Germinal center (tissue), 1 donor: ENCODE data around the gene GABBR2.
"Not testable (repeated sequence)": the region's sequence is repeated elsewhere in the genome, so short reads cannot be mapped to it uniquely, and the experiment has no call there.

Experiments
- DNase-seq: peaks from one replicate; pipeline ENCODE4 v3.0.0; 2012; ENCODE audit warnings: mixed read lengths, low spot score

Gene GABBR2

DNA sequence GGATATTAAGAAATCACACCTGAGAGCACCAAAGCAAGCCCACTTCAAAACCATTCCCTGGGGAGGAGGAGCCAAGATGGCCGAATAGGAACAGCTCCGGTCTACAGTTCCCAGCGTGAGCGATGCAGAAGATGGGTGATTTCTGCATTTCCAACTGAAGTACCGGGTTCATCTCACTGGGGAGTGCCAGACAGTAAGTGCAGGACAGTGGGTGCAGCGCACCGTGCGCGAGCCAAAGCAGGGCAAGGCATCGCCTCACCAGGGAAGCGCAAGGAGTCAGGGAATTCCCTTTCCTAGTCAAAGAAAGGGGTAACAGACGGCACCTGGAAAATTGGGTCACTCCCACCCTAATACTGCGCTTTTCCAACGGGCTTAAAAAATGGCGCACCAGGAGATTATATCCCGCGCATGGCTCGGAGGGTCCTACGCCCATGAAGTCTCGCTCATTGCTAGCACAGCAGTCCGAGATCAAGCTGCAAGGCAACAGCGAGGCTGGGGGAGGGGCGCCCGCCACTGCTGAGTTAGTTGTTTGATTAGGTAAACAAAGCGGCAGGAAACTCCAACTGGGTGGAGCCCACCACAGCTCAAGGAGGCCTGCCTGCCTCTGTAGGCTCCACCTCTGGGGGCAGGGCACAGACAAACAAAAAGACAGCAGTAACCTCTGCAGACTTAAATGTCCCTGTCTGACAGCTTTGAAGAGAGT is 200.4 kb downstream of the GABBR2 start:
- DNase-seq, result not testable (repeated sequence)

DNA sequence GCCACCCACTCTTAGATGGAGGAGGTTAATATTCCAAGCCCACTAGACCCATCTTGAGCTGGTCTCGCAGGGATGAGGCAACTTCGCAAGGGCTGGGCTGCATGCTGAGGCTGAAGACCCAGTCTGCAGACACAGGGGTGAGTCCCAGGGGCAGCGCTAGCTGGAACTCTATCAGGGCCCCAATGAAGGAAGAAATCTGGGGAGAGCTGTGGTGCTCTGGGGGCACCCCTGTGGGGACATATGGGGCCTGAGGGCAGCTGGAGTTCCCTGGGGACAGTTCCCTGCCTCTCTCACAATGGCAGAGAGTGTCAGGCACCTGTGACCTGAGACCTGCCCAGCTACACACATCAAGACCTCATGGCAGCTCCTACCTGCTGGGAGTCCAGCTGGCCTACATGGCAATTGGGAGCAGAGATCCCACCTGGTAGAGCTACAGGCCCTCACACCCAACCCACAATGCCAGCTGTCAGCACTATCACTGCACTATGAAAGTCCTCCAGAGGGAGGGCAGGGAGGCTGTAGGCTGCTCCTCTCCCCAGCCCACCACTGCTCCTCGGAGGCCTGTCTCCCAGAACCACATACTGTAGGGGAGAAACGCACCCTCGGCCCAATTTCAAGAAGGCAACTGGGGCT is 202.2 kb downstream of the GABBR2 start:
- no peak for DNase-seq

DNA sequence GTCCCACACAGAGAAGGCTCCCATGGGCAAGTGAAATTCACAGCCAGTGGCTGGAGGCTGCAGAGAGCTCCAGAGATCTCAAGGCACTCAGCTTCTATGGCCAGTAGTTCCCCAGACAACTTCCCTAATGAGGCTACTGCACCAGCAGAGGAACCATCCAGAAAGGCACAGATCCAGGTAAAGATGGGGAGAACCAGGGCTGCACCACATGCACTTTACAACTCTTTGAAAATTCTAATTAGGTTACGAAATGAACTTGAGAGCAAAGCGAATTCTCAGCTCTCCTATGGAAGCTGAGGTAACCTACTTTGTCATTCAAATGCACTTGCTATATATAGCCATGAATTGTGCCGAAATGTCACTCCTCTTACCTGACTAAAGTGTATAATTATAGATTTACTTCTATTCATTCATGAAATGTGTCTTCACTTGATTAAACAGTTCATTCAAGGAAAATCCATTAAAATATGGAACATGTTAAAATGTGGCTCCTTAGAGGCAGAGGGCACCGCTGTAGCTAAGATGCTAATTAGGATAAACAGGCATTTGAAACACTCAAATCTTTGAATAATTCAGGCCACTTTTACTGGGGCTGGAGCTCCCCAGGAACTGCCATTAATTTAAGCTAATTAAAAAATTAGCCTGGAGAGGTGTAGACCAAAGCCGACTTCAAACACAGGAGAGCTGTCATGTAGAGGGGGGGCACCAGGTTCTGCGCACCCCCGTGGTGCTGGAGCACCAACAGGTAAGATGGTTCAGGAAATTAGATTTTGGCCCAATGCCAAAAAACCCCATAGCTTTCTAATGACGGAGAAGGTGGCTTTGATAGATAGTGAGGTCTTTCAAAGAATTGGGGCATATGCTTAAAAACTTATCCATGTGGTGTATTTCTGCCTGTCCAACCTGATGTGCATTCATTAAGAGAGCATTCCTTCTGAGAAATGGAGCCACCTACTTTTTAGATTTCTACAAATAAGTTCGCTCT is 204.1 kb downstream of the GABBR2 start:
- peak; percentile 19 for DNase-seq

DNA sequence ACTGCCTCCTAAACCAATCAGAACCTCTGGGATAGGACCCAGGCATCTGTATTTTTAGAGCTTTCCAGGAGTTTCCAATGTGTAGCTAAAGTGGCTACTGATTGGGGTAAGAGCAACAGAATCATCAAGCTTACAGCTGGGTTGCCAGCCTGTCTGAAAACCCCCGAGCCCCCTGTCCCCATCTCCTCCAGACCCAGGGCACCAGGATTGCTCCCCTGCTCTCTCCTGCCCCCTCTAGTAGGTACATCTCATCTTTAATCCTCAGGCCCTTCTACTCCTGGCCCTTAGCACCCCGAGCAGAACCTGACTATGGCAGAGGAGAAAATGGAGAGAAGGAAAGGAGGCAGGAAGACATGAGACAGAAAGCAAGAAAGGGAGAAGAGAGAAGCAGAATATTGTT is 204.9 kb downstream of the GABBR2 start:
- no peak for DNase-seq

DNA sequence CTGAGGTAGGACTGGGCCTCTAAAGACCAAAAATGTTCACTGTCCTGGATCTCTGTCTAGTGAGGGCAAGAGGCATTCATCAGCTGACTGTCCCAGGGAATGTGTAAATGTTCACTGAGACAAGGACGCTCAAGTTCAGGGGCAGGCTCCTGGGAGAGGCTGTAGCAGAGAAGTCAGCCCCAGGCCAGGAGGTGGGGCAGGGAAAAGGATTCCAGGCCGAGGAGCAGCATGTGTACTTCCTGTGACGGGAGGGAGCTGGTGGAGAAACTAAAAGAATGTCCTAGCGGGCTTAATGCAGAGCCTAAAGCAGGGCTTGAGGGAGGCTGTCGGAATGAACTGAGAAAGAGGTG is 205.8 kb downstream of the GABBR2 start:
- DNase-seq, result no peak

DNA sequence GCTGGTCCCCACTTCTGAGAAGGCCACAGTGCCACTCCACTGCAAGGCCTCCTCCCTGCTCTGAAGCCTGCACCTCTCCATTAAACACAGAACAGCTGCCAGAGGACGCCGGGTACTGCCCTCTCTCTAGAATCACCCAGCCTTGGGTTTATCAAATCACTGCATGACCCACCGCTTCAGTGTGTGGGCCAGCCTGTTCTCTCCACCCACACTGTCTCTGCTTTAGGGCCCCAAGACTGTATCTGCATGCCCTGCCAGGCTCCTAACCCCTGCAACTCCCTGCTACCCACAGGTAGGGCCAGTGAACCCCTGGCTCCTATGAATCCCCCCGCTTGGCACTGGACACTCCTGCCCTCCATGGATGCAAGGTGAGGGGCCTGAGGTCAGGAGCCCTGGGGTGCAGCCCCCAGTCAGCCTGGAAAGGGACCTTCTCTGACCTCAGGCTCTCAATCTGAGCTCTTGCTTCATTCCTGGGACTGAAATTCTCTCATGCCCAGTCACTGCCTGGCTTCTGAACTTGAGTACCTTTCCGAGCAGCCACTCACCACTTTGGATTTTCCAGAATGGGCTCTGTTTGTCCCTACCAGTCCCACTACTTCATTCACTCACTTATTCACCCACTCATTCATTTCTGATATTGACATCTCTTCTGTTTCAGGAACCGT is 206.3 kb downstream of the GABBR2 start:
- no peak for DNase-seq

DNA sequence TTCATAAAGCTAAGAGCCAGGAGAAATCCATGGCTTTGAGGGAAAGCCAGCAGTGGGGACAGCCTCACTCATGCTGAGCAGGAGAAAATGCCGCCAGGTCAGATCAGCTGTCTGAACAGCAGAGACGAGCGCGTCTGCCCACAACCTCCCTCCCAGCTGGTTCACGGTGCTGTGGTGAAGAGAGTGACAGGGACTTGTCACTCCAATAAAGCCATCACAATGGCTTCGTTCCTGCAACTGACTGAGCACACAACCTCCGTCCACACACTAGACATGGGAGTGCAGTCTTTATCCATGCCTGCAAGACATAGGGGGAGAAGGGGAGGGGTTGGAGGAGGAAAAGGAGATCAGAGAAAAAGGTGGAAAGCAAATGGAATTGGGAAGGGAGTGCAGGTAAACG is 206.9 kb downstream of the GABBR2 start:
- no peak for DNase-seq

DNA sequence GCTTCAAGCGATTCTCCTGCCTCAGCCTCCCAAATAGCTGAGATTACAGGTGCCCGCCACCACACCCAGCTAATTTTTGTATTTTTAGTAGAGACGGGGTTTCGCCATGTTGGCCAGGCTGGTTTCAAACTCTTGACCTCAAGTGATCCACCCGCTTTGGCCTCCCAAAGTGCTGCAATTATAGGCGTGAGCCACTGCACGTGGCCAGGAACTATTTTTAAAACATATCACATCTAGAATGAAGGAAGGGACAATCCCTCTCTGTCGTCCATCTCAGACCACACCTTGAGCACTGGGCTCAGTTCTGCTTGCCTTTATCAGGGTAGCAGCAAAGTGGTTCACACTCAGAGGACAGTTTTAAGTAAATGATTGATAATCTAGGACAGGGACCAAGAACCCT is 207.5 kb downstream of the GABBR2 start:
- not testable (repeated sequence) for DNase-seq

DNA sequence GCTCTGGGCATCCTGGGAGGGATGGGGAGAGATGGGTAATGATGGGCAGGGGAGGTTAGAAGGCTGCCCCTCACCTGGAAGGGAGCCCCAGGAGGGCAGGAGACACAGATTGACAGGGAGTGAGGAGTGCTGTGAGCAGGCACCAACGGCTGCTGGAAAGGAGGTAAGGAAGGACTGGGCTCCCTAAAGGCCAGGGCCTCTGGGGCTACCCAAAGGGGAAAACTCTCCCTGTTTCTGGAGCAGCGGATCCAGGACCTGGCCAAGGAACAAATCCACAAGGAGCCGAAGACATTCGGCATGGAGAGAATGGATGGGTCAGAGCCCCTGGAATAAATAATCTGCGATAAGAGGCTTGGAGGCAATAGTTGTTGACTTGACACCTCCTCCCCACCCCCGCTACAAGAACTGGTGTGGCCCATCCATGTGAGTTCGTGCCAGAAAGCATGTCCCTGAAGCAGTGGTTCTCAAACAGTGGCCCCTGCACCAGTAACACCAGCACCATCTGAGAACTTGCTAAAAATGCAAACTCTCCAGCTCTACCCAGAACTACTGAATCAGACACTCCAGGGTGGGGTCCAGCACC is 208.3 kb downstream of the GABBR2 start:
- no peak for DNase-seq

DNA sequence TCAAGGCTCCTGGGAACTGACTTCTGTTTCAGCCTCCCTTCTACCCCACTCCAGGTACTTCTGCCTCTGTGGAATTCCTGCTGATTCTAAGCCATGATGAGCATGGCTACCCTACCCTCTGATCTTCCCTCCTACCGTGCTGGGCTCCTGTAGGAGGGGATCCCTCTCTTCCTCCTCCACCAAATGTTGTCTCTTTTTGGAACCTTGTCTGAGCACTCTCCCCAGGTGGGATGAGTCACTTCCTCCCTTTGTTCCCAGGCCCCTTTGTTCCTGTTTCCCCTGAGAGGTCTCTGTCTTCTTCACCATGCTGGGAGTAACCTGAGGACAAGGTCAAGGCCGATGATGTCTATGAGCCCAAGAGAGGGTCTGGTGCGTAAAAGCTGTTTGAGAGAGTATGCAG is 213.2 kb downstream of the GABBR2 start:
- no peak for DNase-seq

DNA sequence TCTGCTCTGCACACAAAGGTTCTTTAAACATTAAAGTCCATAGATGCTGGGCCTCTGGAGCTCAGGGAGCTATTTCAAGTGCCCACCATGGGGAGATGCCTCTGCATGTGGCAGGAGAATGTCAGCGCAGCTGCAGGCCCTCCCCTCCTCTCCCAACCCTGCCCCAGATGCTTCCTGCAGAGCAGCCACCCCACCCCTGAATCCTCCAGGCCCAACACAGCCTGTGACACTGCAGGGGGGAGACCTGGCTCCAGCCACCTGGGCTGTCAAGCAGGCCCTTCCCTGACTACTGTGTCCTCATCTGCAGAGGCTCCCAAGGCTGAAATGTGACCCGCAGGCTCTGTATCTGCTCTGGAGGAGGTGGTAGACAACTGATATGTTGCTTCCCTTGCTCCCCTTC is 213.9 kb downstream of the GABBR2 start:
- no peak for DNase-seq

DNA sequence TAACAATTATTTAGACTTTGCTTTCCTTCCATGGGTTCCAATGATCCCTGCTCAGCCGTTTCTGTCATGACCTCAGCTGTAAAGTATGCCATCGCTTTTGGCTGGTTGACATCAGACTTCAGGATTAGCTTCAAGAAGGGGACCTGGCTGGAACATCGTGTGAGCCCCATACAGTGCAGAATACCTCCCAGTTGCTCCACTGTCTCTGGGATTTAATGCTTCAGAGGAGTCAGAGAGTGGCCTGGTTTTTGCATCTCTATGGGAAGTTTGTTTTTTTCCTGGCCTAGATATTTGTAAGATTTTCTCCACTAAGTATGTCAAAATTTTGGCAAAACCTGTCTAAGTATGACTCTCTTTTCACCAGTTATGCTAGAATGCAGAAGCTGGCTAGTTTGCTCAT is 216.9 kb downstream of the GABBR2 start:
- DNase-seq, result no peak

DNA sequence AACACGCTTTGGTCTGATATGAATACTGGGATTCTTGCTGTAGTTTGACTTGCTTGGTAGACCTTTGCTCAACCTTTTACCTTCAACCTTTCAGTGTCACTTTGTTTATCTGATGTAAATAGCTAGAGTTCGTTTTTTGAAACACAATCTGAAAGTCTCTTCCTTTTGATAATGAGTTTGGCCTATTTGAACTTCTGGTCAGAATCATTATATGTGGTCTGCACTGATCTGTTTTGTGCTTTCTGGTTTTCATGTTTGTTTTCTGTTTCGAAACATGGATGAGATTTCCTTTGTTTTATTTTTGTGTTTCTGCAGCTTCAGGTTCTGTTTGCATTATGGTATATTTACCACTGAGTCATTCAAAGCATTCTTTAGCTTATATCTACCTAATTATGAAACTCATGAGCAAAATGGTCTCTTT is 217.5 kb downstream of the GABBR2 start:
- DNase-seq, result no peak

DNA sequence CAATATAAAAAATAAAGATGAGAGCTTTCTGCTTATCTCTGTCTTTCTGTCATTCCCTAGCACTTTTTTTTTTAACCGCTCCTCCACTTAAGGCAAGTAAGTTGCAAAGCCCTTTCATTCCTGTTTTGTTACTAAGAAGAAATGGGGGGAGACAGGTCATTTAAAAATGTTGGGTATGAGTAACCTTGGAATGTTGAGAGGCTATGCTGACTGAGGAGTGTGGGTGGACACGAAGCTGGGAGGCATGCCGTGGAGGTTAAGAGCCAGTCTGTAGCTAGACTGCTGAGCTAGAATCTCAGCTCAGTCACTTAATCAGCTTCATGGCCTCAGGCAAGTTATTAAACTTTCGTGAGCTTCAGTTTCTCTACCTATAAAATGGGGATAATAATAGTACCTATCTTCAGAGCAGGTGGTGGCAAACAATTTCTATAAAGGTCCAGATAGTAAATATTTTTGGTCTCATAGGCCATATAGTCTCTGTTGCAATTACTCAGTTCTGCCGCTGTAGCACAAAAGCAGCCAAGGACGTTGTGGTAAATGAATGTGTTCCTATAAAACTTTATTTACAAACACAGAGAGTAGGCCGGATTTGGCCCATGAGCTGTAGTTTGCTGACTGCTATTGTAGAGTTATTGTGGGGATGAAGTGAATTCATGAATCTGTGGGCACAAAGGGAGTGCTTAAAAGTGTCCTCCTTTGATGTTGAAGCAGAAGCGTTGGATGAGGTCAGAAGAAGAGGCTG is 220.0 kb downstream of the GABBR2 start:
- no peak for DNase-seq

DNA sequence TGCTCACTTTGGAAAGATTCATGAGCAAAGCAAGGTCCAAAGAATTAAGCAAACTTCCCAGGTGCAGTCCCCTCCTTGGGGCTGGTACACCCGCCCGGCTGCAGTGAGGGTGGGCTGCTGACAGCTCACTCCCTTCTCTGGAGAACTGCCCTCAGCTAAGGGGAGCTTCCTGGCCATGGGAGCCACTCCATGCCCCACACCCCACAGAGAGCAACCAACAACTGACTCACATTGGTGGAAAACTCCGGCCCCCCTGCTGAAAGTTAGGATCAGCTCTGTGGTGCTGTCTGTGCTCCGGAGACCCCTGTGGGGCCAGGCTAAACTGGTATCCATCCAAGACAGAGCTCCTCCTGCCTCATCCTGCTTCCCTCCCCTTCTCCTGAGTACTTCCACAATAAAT is 223.0 kb downstream of the GABBR2 start:
- DNase-seq, result no peak

DNA sequence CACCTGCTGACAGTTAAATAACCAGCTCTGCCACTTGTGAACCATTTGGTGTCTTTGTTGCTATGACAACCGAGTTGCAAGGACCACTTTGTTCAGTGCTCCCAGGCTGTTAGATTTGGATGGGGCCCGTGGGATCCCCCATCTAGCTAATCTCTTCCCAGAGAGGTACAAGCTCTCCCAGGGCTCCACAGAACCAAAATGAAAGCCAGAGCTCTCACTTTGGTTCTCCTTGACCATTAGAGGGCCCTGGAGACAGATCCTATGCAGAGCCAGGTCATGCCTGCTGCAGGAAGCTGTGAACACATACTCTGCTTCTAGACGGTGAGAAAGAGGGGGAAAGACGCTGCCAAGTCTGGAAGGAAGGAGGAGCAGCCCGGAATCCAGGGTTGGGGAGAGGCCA is 224.6 kb downstream of the GABBR2 start:
- no peak for DNase-seq

DNA sequence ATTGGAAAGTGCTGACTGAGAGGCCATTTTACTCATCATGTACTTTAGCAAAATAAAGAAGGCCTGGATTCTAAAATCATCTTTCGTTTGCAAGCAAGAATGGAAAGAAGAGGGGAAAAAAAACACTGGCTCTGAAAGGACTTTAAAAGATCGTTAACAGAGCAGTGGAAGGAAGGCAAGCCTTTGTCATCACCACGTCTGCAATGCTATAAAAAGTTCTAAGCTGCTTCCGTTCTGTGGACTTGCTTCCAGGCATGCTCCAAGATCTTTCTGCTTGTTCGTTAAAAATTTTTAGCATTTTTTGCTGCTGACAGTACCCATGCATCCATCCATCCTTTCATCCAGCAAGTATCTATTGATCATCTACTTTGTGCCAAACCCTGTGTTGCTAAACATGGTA is 226.5 kb downstream of the GABBR2 start:
- DNase-seq, result no peak

DNA sequence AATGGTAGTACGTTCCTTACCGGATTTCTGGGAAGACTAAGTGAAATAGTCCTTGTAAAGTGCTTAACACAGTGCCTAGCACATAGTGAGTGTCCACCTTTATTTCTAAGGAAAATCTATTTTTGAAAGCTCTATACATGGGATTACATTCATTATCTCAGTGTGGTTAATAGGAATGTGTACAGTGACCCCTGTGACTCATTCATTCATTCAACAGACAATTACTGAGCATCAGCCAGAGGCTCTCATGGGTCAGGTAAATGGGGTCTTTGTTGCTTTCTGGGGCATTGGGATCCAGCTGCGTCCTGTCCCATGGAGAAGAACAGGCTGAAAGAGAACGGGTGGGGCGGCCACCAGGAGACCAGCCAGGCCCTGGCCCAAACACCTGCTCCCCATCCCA is 227.1 kb downstream of the GABBR2 start:
- no peak for DNase-seq

DNA sequence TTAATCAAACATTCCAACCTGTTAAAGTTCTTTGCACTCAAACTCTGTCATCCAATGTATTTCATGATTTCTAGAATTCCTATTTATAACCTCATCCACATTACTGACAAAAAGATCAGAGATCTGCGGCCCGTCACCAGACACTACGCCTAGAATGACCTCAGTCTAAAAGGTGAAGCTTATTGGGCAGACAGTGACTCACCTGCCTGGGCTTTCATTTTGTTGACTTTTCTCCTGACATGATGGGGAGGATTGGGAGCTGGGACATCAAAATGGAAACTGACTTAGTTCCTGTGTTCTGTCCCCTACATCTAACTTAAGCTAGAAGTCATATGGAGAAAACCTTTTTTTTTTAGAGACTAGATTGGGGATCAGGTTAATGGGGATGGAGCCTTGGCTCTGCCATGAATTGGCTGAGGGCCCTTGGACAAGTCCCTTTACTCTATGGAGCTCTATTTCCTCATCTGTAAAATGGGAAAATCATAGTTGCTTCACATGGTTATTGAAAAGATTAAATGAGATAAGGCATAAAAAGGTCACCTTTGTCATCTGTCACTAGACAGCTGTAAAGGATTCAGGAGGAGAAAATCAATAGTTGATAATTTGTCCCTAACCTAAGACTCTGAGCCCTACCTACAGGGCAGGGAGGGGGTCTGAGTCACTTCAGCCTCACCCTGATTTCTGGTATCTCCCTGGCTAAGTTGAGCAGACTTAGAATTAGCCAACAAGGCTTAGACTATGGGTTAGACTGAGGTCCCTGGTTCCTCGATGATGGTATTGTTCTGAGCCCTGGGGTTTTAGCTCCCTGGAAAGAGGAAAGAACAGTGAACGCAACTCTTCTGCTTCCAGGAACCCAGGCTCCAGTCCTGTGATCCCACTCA is 228.5 kb downstream of the GABBR2 start:
- DNase-seq, result no peak

DNA sequence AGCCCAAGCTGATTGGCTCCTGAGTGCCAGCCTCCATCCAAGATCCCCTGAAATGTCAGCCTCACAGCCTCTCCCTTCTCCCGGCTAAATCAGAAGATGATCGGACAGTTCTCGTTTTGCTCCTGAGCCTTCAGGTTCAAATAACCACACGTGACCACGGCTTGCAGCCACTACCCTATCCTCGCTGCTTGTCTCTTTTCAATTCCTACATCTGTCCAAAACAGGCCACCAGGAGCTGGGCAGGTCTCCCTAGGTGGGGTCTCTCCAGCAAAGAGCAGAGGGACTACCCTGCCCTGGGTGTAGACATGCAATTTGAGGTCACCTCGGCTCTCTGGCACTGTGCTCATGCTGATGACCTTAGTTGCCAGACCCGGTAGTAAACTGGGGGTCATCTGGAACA is 229.3 kb downstream of the GABBR2 start:
- no peak for DNase-seq
